Aorta (tissue), 5 donors: ENCODE measurements around the gene CCDC142. TPM values are rescaled to one million over a fixed set of nuclear protein-coding genes. Genes with fewer than 3 reads are reported as not detected.

Source experiments
- ATAC-seq: fragments of 200-7000 bp; cut with Tn5 transposase; one replicate; pipeline ENCODE4 v1.9.1; 2022; ENCODE audit warnings: moderate library complexity; ENCODE audit not compliant: low FRiP score
- DNase-seq, 2 donors: peaks; one replicate each; pipeline ENCODE4 v3.0.0-alpha.2; 2020
- H3K27ac ChIP-seq, 2 donors: one replicate each; pipeline ENCODE4 v1.5.1; 2013; ENCODE audit warnings: low read length in 2 of 2, mild to moderate bottlenecking in 2 of 2, moderate library complexity in 2 of 2, control low read depth in 1 of 2, inconsistent platforms in 1 of 2, low read depth in 1 of 2
- H3K27me3 ChIP-seq, 2 donors: one replicate each; pipeline ENCODE4 v1.6.1; 2013; ENCODE audit warnings: control low read depth in 1 of 2, low read length in 1 of 2, mild to moderate bottlenecking in 1 of 2, moderate library complexity in 1 of 2; ENCODE audit not compliant: insufficient read depth in 2 of 2, control insufficient read depth in 1 of 2
- H3K36me3 ChIP-seq, 2 donors: one replicate each; pipeline ENCODE4 v1.6.1; 2013; ENCODE audit warnings: control low read depth in 1 of 2, low read length in 1 of 2, mild to moderate bottlenecking in 1 of 2; ENCODE audit not compliant: insufficient read depth in 2 of 2, control insufficient read depth in 1 of 2
- H3K4me1 ChIP-seq, 2 donors: one replicate each; pipeline ENCODE4 v1.6.1; 2013; ENCODE audit warnings: low read length in 2 of 2, control low read depth in 1 of 2, mild to moderate bottlenecking in 1 of 2, moderate library complexity in 1 of 2; ENCODE audit not compliant: insufficient read depth in 2 of 2, control insufficient read depth in 1 of 2
- H3K4me3 ChIP-seq, 2 donors: one replicate each; pipeline ENCODE4 v1.5.1; 2013; ENCODE audit warnings: low read length in 2 of 2, control low read depth in 1 of 2, mild to moderate bottlenecking in 1 of 2
- H3K9me3 ChIP-seq: one replicate; pipeline ENCODE4 v1.6.1; 2013; ENCODE audit warnings: mild to moderate bottlenecking, low read length; ENCODE audit not compliant: control insufficient read depth
- WGBS, 2 donors: extraction: QIAGEN DNeasy Blood & Tissue Kit; methylation state at CpG; one replicate each; pipeline ENCODE4 v1.1.7; 2013; 5-methylcytosine and 5-hydroxymethylcytosine counted together
- intact Hi-C, 2 donors: fragments of 100-400 bp; cut with DNase I; formaldehyde crosslinking; loops; one replicate each; pipeline versions ENCODE4 v1.14.2 to v1.15.0; 2022
- polyA plus RNA-seq, 2 donors: library from polyadenylated mRNA; stranded (reverse); fragments of 200-250 nt; gene quantifications; one replicate each; pipeline ENCODE4 v1.2.3, GENCODE V29; 2013
- total RNA-seq, 2 donors: library from RNA; stranded (reverse); fragmentation: NEBNext Ultra II Directional; extraction: Animal tissue kit (Norgen Biotek cat#: 25700); gene quantifications; one replicate each; pipeline ENCODE4 v1.2.1, GENCODE V29; 2021
- donor health status: healthy with polysubstance abuse.
- donor health status: Bipolar disorder and iron deficiency.
- donor health status: DM: no; HTN: no; CAD: no.
- donor health status: DM: no; HTN: no; CAD: no.
- donor health status: DM: yes; HTN: yes; CAD: no.

Gene CCDC142
- total and polyA plus RNA-seq, 4 donors = 3.4 to 26.0 (median 12.7) TPM

- 94 to 98% methylated on average over 9 of the region's 9 CpGs for WGBS, 2 donors
- H3K4me3 ChIP-seq = no peak overlapping the region
- H3K9me3 ChIP-seq = no peaks in the 10 kb centered on the region
- DNase-seq = no peak
- ATAC-seq = no peak
- no peaks in the 10 kb centered on the region for H3K27me3 ChIP-seq
- intact Hi-C loops = loop anchor here in 1 of 2 donors (2.0 to 5.0 kb wide), 2 partner anchors 21 to 55 kb away; partner anchors contain the start of gene PCGF1
- H3K36me3 ChIP-seq = peaks cover 0 to 5% of the 10 kb centered on the region in 2 donors
- no peaks in the 10 kb centered on the region for H3K4me1 ChIP-seq
- H3K27ac ChIP-seq = no peak overlapping the region
These were observed 44.9 kb upstream of the CCDC142 start for GRCh38 chr2:74527741-74528140.

GRCh38 chr2:74526649-74527230 lies 43.9 kb upstream of the CCDC142 start:
- Histone ChIP-seq H3K27ac (no peak overlapping the region), H3K9me3 (no peaks in the 10 kb centered on the region), H3K36me3 (peaks cover 0 to 5% of the 10 kb centered on the region in 2 donors), H3K4me1 (no peaks in the 10 kb centered on the region), H3K4me3 (no peak overlapping the region), H3K27me3 (no peaks in the 10 kb centered on the region)
- intact Hi-C loops = loop anchor here in 1 of 2 donors (5.0 kb wide), 1 partner anchor 56 kb away; no protein-coding TSS in a partner anchor
- ATAC-seq (no peak), DNase-seq (no peak)
- WGBS, 2 donors = 97% methylated on average over 11 of the region's 11 CpGs

GRCh38 chr2:74525717-74526648 lies 43.2 kb upstream of the CCDC142 start, which contains the start of gene DQX1:
Gene DQX1, minus strand, starts transcription at chr2:74526231. Its CDS starts 502 bp downstream, at chr2:74525729.
- DNase-seq = no peak
- intact Hi-C loops = loop anchor here in 1 of 2 donors (5.0 kb wide), 1 partner anchor 56 kb away; no protein-coding TSS in a partner anchor
- Histone ChIP-seq H3K36me3 (peaks cover 0 to 5% of the 10 kb centered on the region in 2 donors), H3K9me3 (no peaks in the 10 kb centered on the region), H3K27ac (no peak within 1 kb of the TSS), H3K4me3 (no peak within 1 kb of the TSS), H3K27me3 (no peaks in the 10 kb centered on the region), H3K4me1 (no peaks in the 10 kb centered on the region)
- 87 to 88% methylated on average over 11 of the region's 11 CpGs for WGBS, 2 donors
- no peak for ATAC-seq

GRCh38 chr2:74524955-74525716 lies 42.3 kb upstream of the CCDC142 start:
- Histone ChIP-seq H3K4me3 (no peak overlapping the region), H3K4me1 (no peaks in the 10 kb centered on the region), H3K27me3 (no peaks in the 10 kb centered on the region), H3K36me3 (peaks cover 0 to 5% of the 10 kb centered on the region in 2 donors), H3K9me3 (no peaks in the 10 kb centered on the region), H3K27ac (no peak overlapping the region)
- no peak for DNase-seq
- no peak for ATAC-seq
- intact Hi-C loops = loop anchor here in 1 of 2 donors (5.0 kb wide), 1 partner anchor 57 kb away; no protein-coding TSS in a partner anchor
- 90% methylated on average over 10 of the region's 10 CpGs for WGBS, 2 donors

GRCh38 chr2:74524005-74524404 lies 41.2 kb upstream of the CCDC142 start:
- Histone ChIP-seq H3K27ac (no peak overlapping the region), H3K9me3 (no peaks in the 10 kb centered on the region), H3K4me1 (no peaks in the 10 kb centered on the region), H3K4me3 (no peak overlapping the region), H3K27me3 (peaks cover 0 to 3% of the 10 kb centered on the region in 2 donors), H3K36me3 (peaks cover 0 to 5% of the 10 kb centered on the region in 2 donors)
- DNase-seq (peak in 1 of 2 donors; percentile 37), ATAC-seq (no peak)
- 82 to 84% methylated on average over 9 of the region's 9 CpGs for WGBS, 2 donors
- intact Hi-C loops = no loop called here

- Histone ChIP-seq H3K36me3 (peaks cover 0 to 5% of the 10 kb centered on the region in 2 donors), H3K4me1 (no peaks in the 10 kb centered on the region), H3K9me3 (no peaks in the 10 kb centered on the region), H3K27me3 (peaks cover 0 to 3% of the 10 kb centered on the region in 2 donors), H3K27ac (no peak overlapping the region), H3K4me3 (no peak overlapping the region)
- intact Hi-C loops = no loop called here
- ATAC-seq (no peak), DNase-seq (no peak)
- 71 to 72% methylated on average over 3 of the region's 3 CpGs for WGBS, 2 donors
These were observed 39.7 kb upstream of the CCDC142 start for GRCh38 chr2:74522516-74522915.

- H3K4me3 ChIP-seq = no peak overlapping the region
- H3K27ac ChIP-seq = no peak overlapping the region
- ATAC-seq (no peak), DNase-seq (no peak)
- WGBS, 2 donors = 64 to 65% methylated on average over 13 of the region's 13 CpGs
- intact Hi-C loops = no loop called here
- no peaks in the 10 kb centered on the region for H3K4me1 ChIP-seq
- no peaks in the 10 kb centered on the region for H3K9me3 ChIP-seq
- H3K27me3 ChIP-seq = peaks cover 0 to 3% of the 10 kb centered on the region in 2 donors
- no peaks in the 10 kb centered on the region for H3K36me3 ChIP-seq
These were observed 33.9 kb upstream of the CCDC142 start for GRCh38 chr2:74516650-74517049.

- Histone ChIP-seq H3K27ac (no peak overlapping the region), H3K4me1 (no peaks in the 10 kb centered on the region), H3K9me3 (no peaks in the 10 kb centered on the region), H3K27me3 (peaks cover 0 to 3% of the 10 kb centered on the region in 2 donors), H3K36me3 (no peaks in the 10 kb centered on the region), H3K4me3 (no peak overlapping the region)
- intact Hi-C loops = no loop called here
- ATAC-seq (peak; percentile 42), DNase-seq (peak; percentile 78 to 84)
- 2 to 3% methylated on average over 67 to 72 of the region's 72 CpGs for WGBS, 2 donors
These were observed 33.3 kb upstream of the CCDC142 start for GRCh38 chr2:74515981-74516633.
